Measurements from ENCODE around the gene ARHGAP33.

- TF ChIP-seq CTCF (IDR thresholded peaks at IDR 0.05) (no peak), POLR2AphosphoS5 (IDR thresholded peaks at IDR 0.05) (no peak)
These were observed 53.4 kb downstream of the ARHGAP33 start for GRCh38 chr19:35828692-35829301.
